CD4-positive, alpha-beta T cell (primary cell): Measurements from ENCODE around the gene BMS1. TPM values are rescaled to one million over a fixed set of nuclear protein-coding genes. Genes with fewer than 3 reads are reported as not detected.
"Not testable (repeated sequence)": the region's sequence is repeated elsewhere in the genome, so short reads cannot be mapped to it uniquely, and the experiment has no call there.

Experiments
- ATAC-seq: fragments of 200-7000 bp; cut with Tn5 transposase; one replicate; pipeline ENCODE4 v1.10.0; 2022; ENCODE audit warnings: mild to moderate bottlenecking; ENCODE audit not compliant: poor library complexity
- CTCF ChIA-PET: fragments of 350-600 bp; sonication (Branson Sonifier 250); formaldehyde crosslinking; loops from one replicate; lab custom pipeline; 2021; ENCODE audit warnings: antibody characterized with exemption, inconsistent platforms; lab: Charles Lee
- POLR2A ChIA-PET: fragments of 350-600 bp; sonication (Branson Sonifier 250); formaldehyde crosslinking; loops from one replicate; lab custom pipeline; 2021; ENCODE audit warnings: antibody characterized with exemption, inconsistent platforms; lab: Charles Lee
- DNase-seq, 14 experiments: peaks; one replicate each; pipeline ENCODE4 v3.0.0-alpha.2; 2013 to 2020; ENCODE audit warnings: mixed read lengths in 2 of 14
- H3K27ac ChIP-seq, 2 donors: one replicate each; pipeline versions ENCODE4 v1.5.1 to v1.7.0; 2013; ENCODE audit warnings: low read length in 2 of 2, low read depth in 1 of 2, mild to moderate bottlenecking in 1 of 2
- H3K27me3 ChIP-seq, 2 experiments: 1 replicate in 1 of 2; 2 replicates in 1 of 2; pipeline versions ENCODE4 v1.6.1 to v1.7.0; 2013; ENCODE audit warnings: low read length in 2 of 2, control low read depth in 1 of 2, mild to moderate bottlenecking in 1 of 2, moderate library complexity in 1 of 2; ENCODE audit not compliant: insufficient read depth in 2 of 2, control insufficient read depth in 1 of 2
- H3K36me3 ChIP-seq: one replicate; pipeline ENCODE4 v1.6.1; 2013; ENCODE audit warnings: low read length, control low read depth; ENCODE audit not compliant: insufficient read depth
- H3K4me1 ChIP-seq: one replicate; pipeline ENCODE4 v1.6.1; 2013; ENCODE audit warnings: low read length, control low read depth; ENCODE audit not compliant: insufficient read depth
- H3K4me3 ChIP-seq: one replicate; pipeline ENCODE4 v1.5.1; 2013; ENCODE audit warnings: mild to moderate bottlenecking, low read length, moderate library complexity
- H3K9me3 ChIP-seq, 2 experiments: 1 replicate in 1 of 2; 2 replicates in 1 of 2; pipeline versions ENCODE4 v1.6.1 to v1.7.0; 2013; ENCODE audit warnings: low read length in 2 of 2, mild to moderate bottlenecking in 2 of 2, control low read depth in 1 of 2, moderate library complexity in 1 of 2; ENCODE audit not compliant: control insufficient read depth in 1 of 2, insufficient read depth in 1 of 2
- H3K27ac Mint-ChIP-seq: one replicate; pipeline ENCODE4 v1.8.0; 2020; ENCODE audit warnings: mixed read lengths
- H3K27me3 Mint-ChIP-seq: one replicate; pipeline ENCODE4 v1.8.0; 2021; ENCODE audit warnings: mixed read lengths
- H3K36me3 Mint-ChIP-seq: one replicate; pipeline ENCODE4 v1.8.0; 2021; ENCODE audit warnings: low read depth, mixed read lengths
- H3K4me1 Mint-ChIP-seq: one replicate; pipeline ENCODE4 v1.8.0; 2021; ENCODE audit warnings: low read depth, mixed read lengths
- H3K4me3 Mint-ChIP-seq: one replicate; pipeline ENCODE4 v1.8.0; 2020; ENCODE audit warnings: mild to moderate bottlenecking, mixed read lengths
- H3K9me3 Mint-ChIP-seq: one replicate; pipeline ENCODE4 v1.8.0; 2020; ENCODE audit warnings: mixed read lengths
- CTCF ChIP-seq: fragments of 200-600 bp; IDR thresholded peaks from one replicate; pipeline ENCODE4 v1.8.0; 2022; ENCODE audit warnings: antibody characterized with exemption, mild to moderate bottlenecking
- intact Hi-C, 2 experiments: fragments of 100-400 bp; cut with DNase I in 1 of 2; cut with micrococcal nuclease in 1 of 2; formaldehyde crosslinking; loops; one replicate each; pipeline versions ENCODE4 v1.15.1 to v1.9.0; 2023 to 2025; cut with DNase I, micrococcal nuclease
- polyA plus RNA-seq, 2 donors: library from polyadenylated mRNA; unstranded; fragments of 120-200 nt; gene quantifications; one replicate each; pipeline ENCODE4 v1.2.1, GENCODE V29; 2013
- total RNA-seq, 174 experiments: library from RNA in 2 of 174; stranded (reverse) in 2 of 174; gene quantifications; one replicate each; pipeline ENCODE4 v1.2.3 and lab custom pipeline; 2021 to 2026

BMS1 gene
- 10 to 100 TPM; 13.8 to 15.3 TPM for total RNA-seq
- 14.0 TPM for polyA plus RNA-seq (2013, experiment 1 of 2)
- polyA plus RNA-seq (2013, experiment 2 of 2) = 16.1 TPM
- total RNA-seq (lab: John Stamatoyannopoulos, UW) = 62.3 to 368 (median 113) reads per million in 172 experiments

GRCh38 chr10:42782446-42783180 lies at the start of gene BMS1:
Gene BMS1 (plus strand): TSS chr10:42782795. CDS start chr10:42784395, 1,600 bp downstream.
- TF ChIP-seq CTCF = no peak
- peaks cover 16% of the 10 kb centered on the region for H3K4me1 ChIP-seq
- ChIA-PET POLR2A (interaction anchor here (0.6 to 1.4 kb wide), 5 partner anchors 20 to 600 kb away, joined by 3 to 7 read pairs (median 4); partner anchors contain the start of gene CSGALNACT2), CTCF (no interaction called here)
- Mint-ChIP-seq H3K4me1 (peaks cover 34% of the 10 kb centered on the region), H3K36me3 (peaks cover 45% of the 10 kb centered on the region), H3K4me3 (peak within 1 kb of the TSS; percentile 99), H3K9me3 (no peaks in the 10 kb centered on the region), H3K27me3 (peaks cover 3% of the 10 kb centered on the region), H3K27ac (peak within 1 kb of the TSS; percentile 88)
- ATAC-seq (peak; percentile 85), DNase-seq (peak; percentile 79 to 93 (median 85))
- peak within 1 kb of the TSS; percentile 65 for H3K4me3 ChIP-seq
- H3K36me3 ChIP-seq = peaks cover 27% of the 10 kb centered on the region
- intact Hi-C loops = loop anchor here (2.0 to 10.0 kb wide), 8 partner anchors 142 to 864 kb away; partner anchors contain the start of genes CSGALNACT2 (in 1 of the 2), ZNF239 (in 1 of the 2), ZNF33B (in 1 of the 2) and ZNF485 (in 1 of the 2)
- no peaks in the 10 kb centered on the region for H3K27me3 ChIP-seq
- peak within 1 kb of the TSS; percentile 65 for H3K27ac ChIP-seq
- no peaks in the 10 kb centered on the region for H3K9me3 ChIP-seq

GRCh38 chr10:42734536-42734935 lies 48.1 kb upstream of the BMS1 start:
- H3K27ac ChIP-seq = no peak overlapping the region
- H3K36me3 ChIP-seq = no peaks in the 10 kb centered on the region
- CTCF ChIA-PET = no interaction called here
- peaks cover 65% of the 10 kb centered on the region for H3K27me3 Mint-ChIP-seq
- ATAC-seq (no peak), DNase-seq (peak in 2 of 14 experiments; percentile 9 to 14)
- no peaks in the 10 kb centered on the region for H3K9me3 Mint-ChIP-seq
- H3K27ac Mint-ChIP-seq = no peak overlapping the region
- no peaks in the 10 kb centered on the region for H3K9me3 ChIP-seq
- H3K4me3 Mint-ChIP-seq = no peak overlapping the region
- H3K4me3 ChIP-seq = no peak overlapping the region
- H3K4me1 Mint-ChIP-seq = no peaks in the 10 kb centered on the region
- H3K27me3 ChIP-seq = peaks cover 9 to 16% of the 10 kb centered on the region in 2 experiments
- TF ChIP-seq CTCF = no peak
- POLR2A ChIA-PET = no interaction called here
- no peaks in the 10 kb centered on the region for H3K36me3 Mint-ChIP-seq
- no peaks in the 10 kb centered on the region for H3K4me1 ChIP-seq
- intact Hi-C loops = no loop called here

GRCh38 chr10:42738679-42739078 lies 43.9 kb upstream of the BMS1 start:
- no peak for TF ChIP-seq CTCF
- ChIA-PET POLR2A (no interaction called here), CTCF (no interaction called here)
- no peak overlapping the region for H3K4me3 Mint-ChIP-seq
- Histone ChIP-seq H3K4me3 (no peak overlapping the region), H3K9me3 (peaks cover 0 to 5% of the 10 kb centered on the region in 2 experiments), H3K27ac (no peak overlapping the region), H3K36me3 (no peaks in the 10 kb centered on the region), H3K4me1 (no peaks in the 10 kb centered on the region), H3K27me3 (peaks cover 12% of the 10 kb centered on the region in 2 experiments)
- no peak overlapping the region for H3K27ac Mint-ChIP-seq
- H3K36me3 Mint-ChIP-seq = no peaks in the 10 kb centered on the region
- H3K9me3 Mint-ChIP-seq = peaks cover 8% of the 10 kb centered on the region
- intact Hi-C loops = no loop called here
- DNase-seq (no peak), ATAC-seq (no peak)
- H3K4me1 Mint-ChIP-seq = no peaks in the 10 kb centered on the region
- peaks cover 42% of the 10 kb centered on the region for H3K27me3 Mint-ChIP-seq

GRCh38 chr10:42741536-42741935 lies 41.1 kb upstream of the BMS1 start:
- DNase-seq, H3K27ac ChIP-seq, H3K27ac Mint-ChIP-seq, H3K4me1 Mint-ChIP-seq, ATAC-seq, CTCF ChIA-PET, H3K4me3 Mint-ChIP-seq, H3K36me3 ChIP-seq, H3K36me3 Mint-ChIP-seq, POLR2A ChIA-PET, intact Hi-C loops, H3K9me3 Mint-ChIP-seq, H3K4me3 ChIP-seq, H3K4me1 ChIP-seq: not testable (repeated sequence)
- Histone ChIP-seq H3K27me3 (peaks cover 12% of the 10 kb centered on the region in 2 experiments), H3K9me3 (peaks cover 5 to 11% of the 10 kb centered on the region in 2 experiments)
- H3K27me3 Mint-ChIP-seq = peaks cover 36% of the 10 kb centered on the region
